NK-92 (cell line): ENCODE measurements around the gene LAMA5.

Experiments
- DNase-seq: peaks from one replicate; lab custom pipeline; 2025; ENCODE audit not compliant: unreplicated experiment; lab: John Stamatoyannopoulos, UW

LAMA5 gene

GRCh38 chr20:62360854-62361798 is 6.0 kb downstream of the LAMA5 start:
- DNase-seq: no peak

GRCh38 chr20:62359491-62360121 is 7.5 kb downstream of the LAMA5 start:
- no peak for DNase-seq

- no peak for DNase-seq
Observed at GRCh38 chr20:62359043-62359490, 8.0 kb downstream of the LAMA5 start.

GRCh38 chr20:62358171-62359042 is 8.7 kb downstream of the LAMA5 start:
- DNase-seq: no peak

GRCh38 chr20:62357681-62358080 is 9.4 kb downstream of the LAMA5 start:
- DNase-seq: no peak

- DNase-seq: no peak
Observed at GRCh38 chr20:62357187-62357667, 9.9 kb downstream of the LAMA5 start.

- DNase-seq: no peak
Observed at GRCh38 chr20:62356589-62357186, 10.4 kb downstream of the LAMA5 start.

- no peak for DNase-seq
Observed at GRCh38 chr20:62355878-62356588, 11.1 kb downstream of the LAMA5 start.

- DNase-seq: no peak
Observed at GRCh38 chr20:62355516-62355877, 11.6 kb downstream of the LAMA5 start.

- DNase-seq: no peak
Observed at GRCh38 chr20:62354811-62355341, 12.2 kb downstream of the LAMA5 start.

- DNase-seq: no peak
Observed at GRCh38 chr20:62354031-62354808, 12.9 kb downstream of the LAMA5 start.

- no peak for DNase-seq
Observed at GRCh38 chr20:62353289-62354030, 13.7 kb downstream of the LAMA5 start.

- no peak for DNase-seq
Observed at GRCh38 chr20:62352402-62353288, 14.5 kb downstream of the LAMA5 start.

GRCh38 chr20:62351469-62352401 is 15.4 kb downstream of the LAMA5 start:
- no peak for DNase-seq

GRCh38 chr20:62350629-62351422 is 16.3 kb downstream of the LAMA5 start:
- no peak for DNase-seq
